Measurements from ENCODE around the gene PMPCA. TPM values are rescaled to one million over a fixed set of nuclear protein-coding genes. Genes with fewer than 3 reads are reported as not detected.

PMPCA gene
- polyA plus RNA-seq, 1 donor (not counting 4 experiments of a cell fraction or from before 2014, with no cell fraction given), result 85.9 TPM

DNA sequence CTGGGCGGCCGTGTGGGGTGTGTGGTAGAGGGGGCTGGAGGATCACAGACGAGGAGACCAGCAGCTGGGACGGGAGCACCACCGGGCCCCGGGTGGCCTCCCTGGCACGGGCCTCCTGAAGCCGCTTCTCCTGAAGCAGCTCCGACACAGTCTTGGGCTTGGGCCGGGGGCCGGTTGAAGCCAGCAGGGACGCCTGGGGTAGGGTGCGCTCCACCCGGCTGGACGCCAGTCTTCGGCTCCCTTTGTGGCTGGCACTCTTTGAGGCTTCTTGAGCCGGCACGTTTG lies 31.5 kb upstream of the PMPCA start:
- FAIRE-seq, result no peak
- Histone ChIP-seq H2AFZ (ENCODE audit: control insufficient read depth, low read length) (no peak overlapping the region), H3K9me1 (ENCODE audit: control insufficient read depth, extremely low read depth, insufficient read depth, low read length) (no peaks in the 10 kb centered on the region), H3K4me1 (ENCODE audit: control insufficient read depth, extremely low read depth, insufficient read depth, low read length) (no peaks in the 10 kb centered on the region), H3K27ac (ENCODE audit: control insufficient read depth, insufficient read depth, low read length) (no peak overlapping the region), H3K79me2 (ENCODE audit: control insufficient read depth, insufficient read depth, low read length) (no peaks in the 10 kb centered on the region), H3K9me3 (ENCODE audit: control insufficient read depth, low read depth, low read length) (no peaks in the 10 kb centered on the region), H3K27me3 (ENCODE audit: control insufficient read depth, extremely low read depth, insufficient read depth, low read length) (no peaks in the 10 kb centered on the region), H4K20me1 (ENCODE audit: control insufficient read depth, extremely low read depth, insufficient read depth, low read length) (peaks cover 2% of the 10 kb centered on the region), H3K4me3 (ENCODE audit: control insufficient read depth in 2 of 3, extremely low read depth in 1 of 3, insufficient read depth in 2 of 3, low read depth in 1 of 3, low read length in 3 of 3) (no peak overlapping the region), H3K4me2 (ENCODE audit: control insufficient read depth, extremely low read depth, insufficient read depth, low read depth, low read length) (no peak overlapping the region), H3K36me3 (ENCODE audit: control insufficient read depth in 2 of 2, extremely low read depth in 1 of 2, insufficient read depth in 2 of 2, low read length in 2 of 2) (peaks cover 20 to 41% of the 10 kb centered on the region in 2 experiments), H3K9ac (ENCODE audit: control insufficient read depth, extremely low read depth, insufficient read depth, low read length) (no peak overlapping the region)
- dilution Hi-C loops (cut with MboI; ENCODE audit: extremely low pct_ligation_motif_present, low sequenced_read_pairs), result no loop called here
- TF ChIP-seq, protein P1, sequence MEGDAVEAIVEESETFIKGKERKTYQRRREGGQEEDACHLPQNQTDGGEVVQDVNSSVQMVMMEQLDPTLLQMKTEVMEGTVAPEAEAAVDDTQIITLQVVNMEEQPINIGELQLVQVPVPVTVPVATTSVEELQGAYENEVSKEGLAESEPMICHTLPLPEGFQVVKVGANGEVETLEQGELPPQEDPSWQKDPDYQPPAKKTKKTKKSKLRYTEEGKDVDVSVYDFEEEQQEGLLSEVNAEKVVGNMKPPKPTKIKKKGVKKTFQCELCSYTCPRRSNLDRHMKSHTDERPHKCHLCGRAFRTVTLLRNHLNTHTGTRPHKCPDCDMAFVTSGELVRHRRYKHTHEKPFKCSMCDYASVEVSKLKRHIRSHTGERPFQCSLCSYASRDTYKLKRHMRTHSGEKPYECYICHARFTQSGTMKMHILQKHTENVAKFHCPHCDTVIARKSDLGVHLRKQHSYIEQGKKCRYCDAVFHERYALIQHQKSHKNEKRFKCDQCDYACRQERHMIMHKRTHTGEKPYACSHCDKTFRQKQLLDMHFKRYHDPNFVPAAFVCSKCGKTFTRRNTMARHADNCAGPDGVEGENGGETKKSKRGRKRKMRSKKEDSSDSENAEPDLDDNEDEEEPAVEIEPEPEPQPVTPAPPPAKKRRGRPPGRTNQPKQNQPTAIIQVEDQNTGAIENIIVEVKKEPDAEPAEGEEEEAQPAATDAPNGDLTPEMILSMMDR (optimal IDR thresholded peaks at IDR 0.05 in 1 of 3, IDR thresholded peaks at IDR 0.05 in 1 of 3, conservative IDR thresholded peaks at IDR 0.05 in 1 of 3; ENCODE audit: extremely low read depth in 1 of 3, insufficient read depth in 2 of 3, low read length in 3 of 3), result no peak
- TF ChIP-seq EZH2 (IDR thresholded peaks at IDR 0.05; ENCODE audit: low read length), result no peak
- no peak for DNase-seq (ENCODE audit: low read depth, low spot score)

DNA sequence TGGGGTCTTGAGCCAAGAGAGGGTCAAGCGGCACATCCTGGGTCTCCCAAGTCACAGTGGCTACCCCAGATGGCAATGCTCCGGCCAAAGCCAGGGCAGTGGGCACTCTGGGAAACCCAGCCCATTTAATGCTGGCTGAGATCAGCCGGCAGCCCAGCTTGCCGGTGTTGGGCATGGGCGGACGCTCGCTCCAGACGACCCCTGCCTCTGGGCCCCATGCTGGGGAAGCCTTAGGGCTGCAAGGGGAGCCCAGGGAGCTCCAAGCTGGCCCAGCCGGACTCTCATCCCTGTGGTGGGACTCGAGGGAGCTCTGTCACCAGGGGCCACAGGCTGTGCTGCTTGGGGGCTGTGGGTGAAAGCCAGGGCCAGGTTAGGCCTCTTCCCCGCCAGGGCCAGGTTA lies 31.1 kb upstream of the PMPCA start:
- Histone ChIP-seq H3K79me2 (ENCODE audit: control insufficient read depth, insufficient read depth, low read length) (no peaks in the 10 kb centered on the region), H3K27me3 (ENCODE audit: control insufficient read depth, extremely low read depth, insufficient read depth, low read length) (no peaks in the 10 kb centered on the region), H3K9ac (ENCODE audit: control insufficient read depth, extremely low read depth, insufficient read depth, low read length) (no peak overlapping the region), H3K36me3 (ENCODE audit: control insufficient read depth in 2 of 2, extremely low read depth in 1 of 2, insufficient read depth in 2 of 2, low read length in 2 of 2) (peaks cover 25 to 45% of the 10 kb centered on the region in 2 experiments), H3K9me3 (ENCODE audit: control insufficient read depth, low read depth, low read length) (no peaks in the 10 kb centered on the region), H2AFZ (ENCODE audit: control insufficient read depth, low read length) (no peak overlapping the region), H3K4me3 (ENCODE audit: control insufficient read depth in 2 of 3, extremely low read depth in 1 of 3, insufficient read depth in 2 of 3, low read depth in 1 of 3, low read length in 3 of 3) (no peak overlapping the region), H4K20me1 (ENCODE audit: control insufficient read depth, extremely low read depth, insufficient read depth, low read length) (peaks cover 2% of the 10 kb centered on the region), H3K27ac (ENCODE audit: control insufficient read depth, insufficient read depth, low read length) (no peak overlapping the region), H3K4me1 (ENCODE audit: control insufficient read depth, extremely low read depth, insufficient read depth, low read length) (no peaks in the 10 kb centered on the region), H3K4me2 (ENCODE audit: control insufficient read depth, extremely low read depth, insufficient read depth, low read depth, low read length) (no peak overlapping the region), H3K9me1 (ENCODE audit: control insufficient read depth, extremely low read depth, insufficient read depth, low read length) (no peaks in the 10 kb centered on the region)
- FAIRE-seq (no peak), DNase-seq (ENCODE audit: low read depth, low spot score) (no peak)
- TF ChIP-seq EZH2 (IDR thresholded peaks at IDR 0.05; ENCODE audit: low read length), result no peak
- TF ChIP-seq, protein P1 (optimal IDR thresholded peaks at IDR 0.05 in 1 of 3, IDR thresholded peaks at IDR 0.05 in 1 of 3, conservative IDR thresholded peaks at IDR 0.05 in 1 of 3; ENCODE audit: extremely low read depth in 1 of 3, insufficient read depth in 2 of 3, low read length in 3 of 3), result no peak
- dilution Hi-C loops (cut with MboI; ENCODE audit: extremely low pct_ligation_motif_present, low sequenced_read_pairs), result no loop called here

Measured in keratinocyte (primary cell).